ENCODE results near the gene TTC23L. TPM values are rescaled to one million over a fixed set of nuclear protein-coding genes. Genes with fewer than 3 reads are reported as not detected.

The TTC23L gene
- total and polyA plus RNA-seq, 2 donors from 2014 or later: 0.39 to 1.7 TPM

DNA sequence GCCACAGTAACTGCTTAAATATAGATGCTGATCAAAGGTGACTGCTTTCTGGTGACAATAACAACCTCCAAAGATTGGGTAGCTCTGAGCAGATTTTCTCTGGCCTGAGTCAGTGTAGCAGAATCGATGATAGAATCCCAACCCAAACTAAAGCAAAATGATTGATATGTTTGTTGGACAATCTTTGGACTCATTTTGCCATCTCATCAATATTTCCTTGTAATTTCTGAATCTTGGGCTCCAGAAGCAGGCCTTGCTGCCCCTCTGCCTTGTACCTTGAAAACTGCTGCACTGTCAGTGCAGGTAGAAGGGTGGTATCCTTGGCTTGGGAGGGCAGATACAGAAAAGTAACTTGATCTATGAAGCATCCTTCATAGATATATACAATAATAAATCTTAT is 18.9 kb downstream of the TTC23L start:
- Histone ChIP-seq H3K4me1 (ENCODE audit: control insufficient read depth in 2 of 3, insufficient read depth in 2 of 3, low read depth in 1 of 3, low read length in 3 of 3) (no peaks in the 10 kb centered on the region), H3K9ac (ENCODE audit: low read length in 3 of 3) (no peak overlapping the region), H3K4me3 (ENCODE audit: low read length in 3 of 3) (no peak overlapping the region), H3K36me3 (ENCODE audit: control insufficient read depth in 2 of 3, insufficient read depth in 3 of 3, low read length in 3 of 3) (no peaks in the 10 kb centered on the region), H3K27me3 (ENCODE audit: control insufficient read depth, insufficient read depth, low read length) (no peaks in the 10 kb centered on the region), H3K9me3 (ENCODE audit: control insufficient read depth in 2 of 3, insufficient read depth in 1 of 3, low read length in 3 of 3) (no peaks in the 10 kb centered on the region), H3K27ac (ENCODE audit: low read depth in 2 of 2, low read length in 2 of 2) (no peak overlapping the region)
- FAIRE-seq: no peak
- no peak for TF ChIP-seq CTCF (IDR thresholded peaks at IDR 0.05; ENCODE audit: borderline replicate concordance, extremely low read depth, insufficient read depth)
- intact Hi-C loops (cut with DNase I): no loop called here
- no peak for DNase-seq

DNA sequence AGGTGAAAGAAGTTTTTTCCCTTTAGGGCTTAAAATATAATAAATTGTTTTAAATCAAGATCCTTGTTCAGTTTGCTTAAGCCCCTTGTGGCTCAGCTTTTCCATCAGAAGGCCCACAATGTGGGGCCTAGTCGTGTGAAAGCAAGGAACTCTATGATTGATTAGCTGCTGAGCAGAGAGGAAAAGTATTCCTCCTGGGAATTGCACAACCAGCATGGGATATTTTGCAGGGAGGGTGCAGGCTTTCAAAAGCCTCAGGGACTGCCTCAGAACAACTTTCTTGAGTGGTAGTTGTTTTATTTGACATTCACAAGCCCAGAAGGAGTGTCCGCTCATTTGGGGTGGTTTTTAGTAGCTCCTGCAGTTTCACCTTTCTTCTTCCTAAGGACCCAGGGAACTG is 19.8 kb downstream of the TTC23L start:
- TF ChIP-seq CTCF (IDR thresholded peaks at IDR 0.05; ENCODE audit: borderline replicate concordance, extremely low read depth, insufficient read depth): no peak
- Histone ChIP-seq H3K9me3 (ENCODE audit: control insufficient read depth in 2 of 3, insufficient read depth in 1 of 3, low read length in 3 of 3) (no peaks in the 10 kb centered on the region), H3K9ac (ENCODE audit: low read length in 3 of 3) (no peak overlapping the region), H3K27ac (ENCODE audit: low read depth in 2 of 2, low read length in 2 of 2) (no peak overlapping the region), H3K27me3 (ENCODE audit: control insufficient read depth, insufficient read depth, low read length) (no peaks in the 10 kb centered on the region), H3K4me1 (ENCODE audit: control insufficient read depth in 2 of 3, insufficient read depth in 2 of 3, low read depth in 1 of 3, low read length in 3 of 3) (no peaks in the 10 kb centered on the region), H3K4me3 (ENCODE audit: low read length in 3 of 3) (no peak overlapping the region), H3K36me3 (ENCODE audit: control insufficient read depth in 2 of 3, insufficient read depth in 3 of 3, low read length in 3 of 3) (no peaks in the 10 kb centered on the region)
- intact Hi-C loops (cut with DNase I): no loop called here
- no peak for FAIRE-seq
- DNase-seq: no peak

GRCh38 chr5:34859253-34859652 is 20.3 kb downstream of the TTC23L start:
- DNase-seq: no peak
- no peak for TF ChIP-seq CTCF (IDR thresholded peaks at IDR 0.05; ENCODE audit: borderline replicate concordance, extremely low read depth, insufficient read depth)
- no peaks in the 10 kb centered on the region for H3K27me3 ChIP-seq (ENCODE audit: control insufficient read depth, insufficient read depth, low read length)
- H3K4me1 ChIP-seq (ENCODE audit: control insufficient read depth in 2 of 3, insufficient read depth in 2 of 3, low read depth in 1 of 3, low read length in 3 of 3): no peaks in the 10 kb centered on the region
- H3K4me3 ChIP-seq (ENCODE audit: low read length in 3 of 3): no peak overlapping the region
- no peaks in the 10 kb centered on the region for H3K9me3 ChIP-seq (ENCODE audit: control insufficient read depth in 2 of 3, insufficient read depth in 1 of 3, low read length in 3 of 3)
- intact Hi-C loops (cut with DNase I): no loop called here
- H3K36me3 ChIP-seq (ENCODE audit: control insufficient read depth in 2 of 3, insufficient read depth in 3 of 3, low read length in 3 of 3): no peaks in the 10 kb centered on the region
- no peak for FAIRE-seq
- H3K9ac ChIP-seq (ENCODE audit: low read length in 3 of 3): no peak overlapping the region
- no peak overlapping the region for H3K27ac ChIP-seq (ENCODE audit: low read depth in 2 of 2, low read length in 2 of 2)

GRCh38 chr5:34863946-34864345 is 25.0 kb downstream of the TTC23L start:
- Histone ChIP-seq H3K4me1 (ENCODE audit: control insufficient read depth in 2 of 3, insufficient read depth in 2 of 3, low read depth in 1 of 3, low read length in 3 of 3) (no peaks in the 10 kb centered on the region), H3K36me3 (ENCODE audit: control insufficient read depth in 2 of 3, insufficient read depth in 3 of 3, low read length in 3 of 3) (no peaks in the 10 kb centered on the region), H3K27ac (ENCODE audit: low read depth in 2 of 2, low read length in 2 of 2) (no peak overlapping the region), H3K27me3 (ENCODE audit: control insufficient read depth, insufficient read depth, low read length) (no peaks in the 10 kb centered on the region), H3K9ac (ENCODE audit: low read length in 3 of 3) (no peak overlapping the region), H3K9me3 (ENCODE audit: control insufficient read depth in 2 of 3, insufficient read depth in 1 of 3, low read length in 3 of 3) (no peaks in the 10 kb centered on the region), H3K4me3 (ENCODE audit: low read length in 3 of 3) (no peak overlapping the region)
- DNase-seq (peak in 1 of 5 donors; percentile 39), FAIRE-seq (no peak)
- TF ChIP-seq CTCF (IDR thresholded peaks at IDR 0.05; ENCODE audit: borderline replicate concordance, extremely low read depth, insufficient read depth): no peak
- intact Hi-C loops (cut with DNase I): no loop called here

All from kidney (tissue), 14 donors.